Body of pancreas (tissue), 4 donors: ENCODE results near the gene ADGRE1.

ENCODE experiments used
- POLR2A ChIP-seq, 3 donors: fragments of 450-650 bp; IDR thresholded peaks; one replicate each; pipeline ENCODE4 v1.6.1; 2016; ENCODE audit warnings: antibody characterized with exemption in 3 of 3, mild to moderate bottlenecking in 2 of 3
- TF ChIP-seq, protein P1 (sequence below), 7 experiments: fragments of 450-650 bp in 4 of 7; fragments of 200-600 bp in 3 of 7; sonication (generic) in 3 of 7; IDR thresholded peaks; one replicate each; pipeline ENCODE4 v1.5.1; 2016 to 2019; ENCODE audit warnings: antibody characterized with exemption in 7 of 7

DNA sequence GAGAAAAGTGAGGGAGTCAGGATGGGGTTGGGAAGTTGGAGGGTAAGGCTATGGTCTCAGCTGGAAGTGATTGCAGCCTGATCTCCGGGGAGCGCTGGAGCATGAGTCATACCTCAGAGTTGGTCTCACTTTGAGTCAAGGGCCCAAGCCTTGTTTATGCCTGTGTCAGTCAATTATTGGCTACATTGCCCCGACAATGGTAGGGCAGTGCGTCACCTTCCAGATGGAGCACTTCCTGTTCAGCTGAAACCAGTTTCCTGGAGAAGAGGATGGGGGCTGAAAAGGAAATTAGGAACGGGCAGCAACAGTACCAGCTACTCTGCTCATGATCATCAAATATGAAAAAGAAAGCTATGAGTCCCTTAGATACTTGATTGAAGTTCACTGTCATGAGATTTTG is 60.4 kb downstream of the ADGRE1 start:
- TF ChIP-seq, protein P1, sequence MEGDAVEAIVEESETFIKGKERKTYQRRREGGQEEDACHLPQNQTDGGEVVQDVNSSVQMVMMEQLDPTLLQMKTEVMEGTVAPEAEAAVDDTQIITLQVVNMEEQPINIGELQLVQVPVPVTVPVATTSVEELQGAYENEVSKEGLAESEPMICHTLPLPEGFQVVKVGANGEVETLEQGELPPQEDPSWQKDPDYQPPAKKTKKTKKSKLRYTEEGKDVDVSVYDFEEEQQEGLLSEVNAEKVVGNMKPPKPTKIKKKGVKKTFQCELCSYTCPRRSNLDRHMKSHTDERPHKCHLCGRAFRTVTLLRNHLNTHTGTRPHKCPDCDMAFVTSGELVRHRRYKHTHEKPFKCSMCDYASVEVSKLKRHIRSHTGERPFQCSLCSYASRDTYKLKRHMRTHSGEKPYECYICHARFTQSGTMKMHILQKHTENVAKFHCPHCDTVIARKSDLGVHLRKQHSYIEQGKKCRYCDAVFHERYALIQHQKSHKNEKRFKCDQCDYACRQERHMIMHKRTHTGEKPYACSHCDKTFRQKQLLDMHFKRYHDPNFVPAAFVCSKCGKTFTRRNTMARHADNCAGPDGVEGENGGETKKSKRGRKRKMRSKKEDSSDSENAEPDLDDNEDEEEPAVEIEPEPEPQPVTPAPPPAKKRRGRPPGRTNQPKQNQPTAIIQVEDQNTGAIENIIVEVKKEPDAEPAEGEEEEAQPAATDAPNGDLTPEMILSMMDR (IDR thresholded peaks at IDR 0.05) = no peak
- no peak for TF ChIP-seq POLR2A (IDR thresholded peaks at IDR 0.05)
